ENCODE measurements around the gene ZFYVE28.

The ZFYVE28 gene

GRCh38 chr4:2361366-2362265, 56.8 kb downstream of the ZFYVE28 start:
- TF ChIP-seq CTCF (IDR thresholded peaks at IDR 0.05; ENCODE audit: extremely low read depth, missing control alignments): no peak

GRCh38 chr4:2360396-2360730, 58.1 kb downstream of the ZFYVE28 start:
- no peak for DNase-seq (ENCODE audit: low spot score)
- no peak for TF ChIP-seq CTCF (IDR thresholded peaks at IDR 0.05; ENCODE audit: extremely low read depth, missing control alignments)

More at GRCh38 chr4:2361366-2362265, 56.8 kb downstream of the ZFYVE28 start:
- no peak for DNase-seq (ENCODE audit: low spot score)

GRCh38 chr4:2359591-2360395, 58.7 kb downstream of the ZFYVE28 start:
- DNase-seq (ENCODE audit: low spot score): no peak
- TF ChIP-seq CTCF (IDR thresholded peaks at IDR 0.05; ENCODE audit: extremely low read depth, missing control alignments): no peak

GRCh38 chr4:2357821-2358745, 60.4 kb downstream of the ZFYVE28 start:
- DNase-seq (ENCODE audit: low spot score): no peak
- TF ChIP-seq CTCF (IDR thresholded peaks at IDR 0.05; ENCODE audit: extremely low read depth, missing control alignments): no peak

GRCh38 chr4:2356123-2357069, 62.0 kb downstream of the ZFYVE28 start:
- no peak for TF ChIP-seq CTCF (IDR thresholded peaks at IDR 0.05; ENCODE audit: extremely low read depth, missing control alignments)
- DNase-seq (ENCODE audit: low spot score): no peak

GRCh38 chr4:2354760-2355159, 63.7 kb downstream of the ZFYVE28 start:
- no peak for DNase-seq (ENCODE audit: low spot score)
- no peak for TF ChIP-seq CTCF (IDR thresholded peaks at IDR 0.05; ENCODE audit: extremely low read depth, missing control alignments)
